A673 (cell line): Measurements from ENCODE around the gene TMPRSS11A. TPM values are rescaled to one million over a fixed set of nuclear protein-coding genes. Genes with fewer than 3 reads are reported as not detected.

ENCODE experiments used
- BruUV-seq: library from RNA; stranded (reverse); fragments of 400-500 nt; replicated peaks from 2 replicates; lab custom pipeline; 2021; lab: Mats Ljungman, UMichigan
- CTCF ChIA-PET: fragments of 300-600 bp; sonication (Branson Sonifier 250); formaldehyde crosslinking; loops from one replicate; lab custom pipeline; 2022; ENCODE audit warnings: antibody characterized with exemption; lab: Charles Lee
- POLR2A ChIA-PET: fragments of 300-600 bp; sonication (Branson Sonifier 250); formaldehyde crosslinking; loops from one replicate; lab custom pipeline; 2022; ENCODE audit warnings: antibody characterized with exemption; ENCODE audit not compliant: low non-redundant PET; lab: Charles Lee
- DNase-seq: peaks from one replicate; pipeline ENCODE4 v3.0.0-alpha.2; 2015; ENCODE audit warnings: low spot score
- H3K27ac ChIP-seq: fragments of 200-600 bp; sonication (generic); 2 replicates; pipeline ENCODE4 v1.5.1; 2016; ENCODE audit warnings: mixed run types, low read depth, mild to moderate bottlenecking, mixed read lengths, antibody characterized with exemption, low read length; ENCODE audit not compliant: poor library complexity, severe bottlenecking
- H3K27me3 ChIP-seq: fragments of 200-600 bp; sonication (generic); replicated peaks from 2 replicates; pipeline ENCODE4 v1.6.1; 2017; ENCODE audit warnings: mixed run types, low read depth, mild to moderate bottlenecking, mixed read lengths, antibody characterized with exemption, low read length; ENCODE audit not compliant: insufficient read depth, poor library complexity
- H3K36me3 ChIP-seq: fragments of 200-600 bp; sonication (generic); 2 replicates; pipeline ENCODE4 v1.6.1; 2016; ENCODE audit warnings: mixed run types, mild to moderate bottlenecking, mixed read lengths, antibody characterized with exemption, low read length; ENCODE audit not compliant: insufficient read depth, poor library complexity, severe bottlenecking
- H3K4me1 ChIP-seq: fragments of 200-600 bp; sonication (generic); 2 replicates; pipeline ENCODE4 v1.6.1; 2017; ENCODE audit warnings: mixed run types, mild to moderate bottlenecking, mixed read lengths, antibody characterized with exemption, low read length; ENCODE audit not compliant: insufficient read depth, poor library complexity, severe bottlenecking
- H3K4me3 ChIP-seq: fragments of 200-600 bp; sonication (generic); 2 replicates; pipeline ENCODE4 v1.5.1; 2016; ENCODE audit warnings: low read depth, mixed run types, mild to moderate bottlenecking, mixed read lengths, low read length; ENCODE audit not compliant: poor library complexity, severe bottlenecking
- H3K9me3 ChIP-seq: fragments of 200-600 bp; sonication (generic); 2 replicates; pipeline ENCODE4 v1.6.1; 2016; ENCODE audit warnings: mixed run types, low read depth, mild to moderate bottlenecking, mixed read lengths, antibody characterized with exemption, low read length; ENCODE audit not compliant: poor library complexity, severe bottlenecking
- CTCF ChIP-seq: fragments of 300-800, 200-600 bp; sonication (generic); conservative IDR thresholded peaks from 2 replicates; pipeline ENCODE4 v1.5.1; 2017; ENCODE audit warnings: low read depth, mild to moderate bottlenecking, antibody characterized with exemption, low read length, moderate library complexity, mixed read lengths
- EZH2 ChIP-seq: fragments of 200-600 bp; sonication (generic); IDR thresholded peaks from 2 replicates; pipeline ENCODE4 v1.6.1; 2017; ENCODE audit warnings: borderline replicate concordance, low read depth, mild to moderate bottlenecking, mixed read lengths, antibody characterized with exemption, low read length; ENCODE audit not compliant: poor library complexity, severe bottlenecking
- intact Hi-C: fragments of 100-400 bp; cut with micrococcal nuclease; formaldehyde crosslinking; loops from one replicate; pipeline ENCODE4 v1.10.0; 2022; ENCODE audit not compliant: unreplicated experiment
- total RNA-seq: library from RNA; stranded (reverse); gene quantifications from 2 replicates; pipeline ENCODE4 v1.2.3, GENCODE V29; 2021

The TMPRSS11A gene
- total RNA-seq, 1 experiment from 2014 or later, result not detected

GRCh38 chr4:67879486-67879885 lies 83.8 kb downstream of the TMPRSS11A start:
- Histone ChIP-seq H3K4me3 (no peak overlapping the region), H3K27me3 (no peaks in the 10 kb centered on the region), H3K36me3 (no peaks in the 10 kb centered on the region), H3K27ac (no peak overlapping the region), H3K4me1 (no peaks in the 10 kb centered on the region), H3K9me3 (no peaks in the 10 kb centered on the region)
- no peak for TF ChIP-seq EZH2
- no peak for TF ChIP-seq CTCF
- no peak for DNase-seq
- CTCF ChIA-PET, result no interaction called here
- POLR2A ChIA-PET, result no interaction called here
- BruUV-seq, result no TSS peak
- intact Hi-C loops, result no loop called here

- no peaks in the 10 kb centered on the region for H3K27me3 ChIP-seq
- TF ChIP-seq EZH2 (no peak), CTCF (no peak)
- no peaks in the 10 kb centered on the region for H3K9me3 ChIP-seq
- no peak overlapping the region for H3K4me3 ChIP-seq
- no TSS peak for BruUV-seq
- DNase-seq, result no peak
- H3K27ac ChIP-seq, result no peak overlapping the region
- no peaks in the 10 kb centered on the region for H3K4me1 ChIP-seq
- POLR2A ChIA-PET, result no interaction called here
- H3K36me3 ChIP-seq, result no peaks in the 10 kb centered on the region
- CTCF ChIA-PET, result no interaction called here
- intact Hi-C loops, result no loop called here
Measured at GRCh38 chr4:67877086-67877485, 86.2 kb downstream of the TMPRSS11A start.

DNA sequence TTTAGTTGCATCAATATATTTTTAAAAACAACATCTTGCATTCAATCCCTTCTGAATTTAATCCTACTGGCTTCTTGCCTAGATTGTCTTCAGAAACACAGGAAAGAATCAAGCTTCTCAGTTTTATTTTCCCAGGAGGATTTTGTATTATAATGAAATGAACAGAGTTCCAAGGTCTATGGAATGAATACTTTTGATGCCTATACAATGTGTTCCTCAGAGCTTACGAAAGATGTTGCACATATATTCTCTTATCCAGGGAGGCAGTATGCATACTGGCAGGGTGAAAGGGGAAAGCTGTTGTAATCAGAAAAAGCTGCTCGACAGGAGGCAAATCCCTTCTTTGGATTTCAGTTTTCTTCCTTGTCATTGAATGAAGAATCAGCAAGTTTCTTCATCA lies 88.3 kb downstream of the TMPRSS11A start:
- no peak for DNase-seq
- TF ChIP-seq EZH2, result no peak
- TF ChIP-seq CTCF, result no peak
- Histone ChIP-seq H3K27ac (no peak overlapping the region), H3K4me3 (no peak overlapping the region), H3K4me1 (no peaks in the 10 kb centered on the region), H3K27me3 (no peaks in the 10 kb centered on the region), H3K36me3 (no peaks in the 10 kb centered on the region), H3K9me3 (no peaks in the 10 kb centered on the region)
- no TSS peak for BruUV-seq
- CTCF ChIA-PET, result no interaction called here
- POLR2A ChIA-PET, result no interaction called here
- intact Hi-C loops, result loop anchor here (5.0 kb wide), 2 partner anchors 37 to 302 kb away; no protein-coding TSS in a partner anchor
